SK-MEL-5 (cell line): ENCODE measurements around the gene CGGBP1. TPM values are rescaled to one million over a fixed set of nuclear protein-coding genes. Genes with fewer than 3 reads are reported as not detected.

Experiments
- DNase-seq: peaks from one replicate; pipeline ENCODE4 v3.0.0-alpha.2; 2016; ENCODE audit warnings: low read depth, low spot score
- in situ Hi-C: cut with HindIII; loops from 2 replicates; pipeline ENCODE4 v1.10.0; 2016; ENCODE audit warnings: low sequenced_read_pairs, high pct_unique_total_duplicates, low pct_unique_long_range_greater_than_20kb
- polyA plus RNA-seq, 2 experiments: library from polyadenylated mRNA; depleted of rRNA; stranded (reverse); fragments of >200 nt; gene quantifications; 2 replicates each; pipeline ENCODE4 v1.2.3, GENCODE V29; 2015
- total RNA-seq: library from RNA; depleted of rRNA; stranded (reverse); fragments of >200 nt; shearing (Covaris generic); gene quantifications from 2 replicates; pipeline ENCODE4 v1.2.3, GENCODE V29; 2014; rRNA removed

The CGGBP1 gene, protein sequence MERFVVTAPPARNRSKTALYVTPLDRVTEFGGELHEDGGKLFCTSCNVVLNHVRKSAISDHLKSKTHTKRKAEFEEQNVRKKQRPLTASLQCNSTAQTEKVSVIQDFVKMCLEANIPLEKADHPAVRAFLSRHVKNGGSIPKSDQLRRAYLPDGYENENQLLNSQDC
- total RNA-seq, result 80.0 and 84.1 TPM in 2 replicates
- 77.5 and 91.4 TPM in 2 replicates for polyA plus RNA-seq (2015; cell fraction: cytosol; rRNA removed)
- polyA plus RNA-seq (2015; cell fraction: nucleus; rRNA removed), result 285 and 309 TPM in 2 replicates

GRCh38 chr3:88058581-88059379 lies at the start of gene CGGBP1, which contains the start of gene ZNF654:
Gene CGGBP1 (minus strand): TSS chr3:88059005. CDS start chr3:88055976, 3,029 bp downstream.
Gene ZNF654 (plus strand): TSS chr3:88059255. CDS start chr3:88059320, 65 bp downstream.
- peak; percentile 99 for DNase-seq
- in situ Hi-C loops, result no loop called here

DNA sequence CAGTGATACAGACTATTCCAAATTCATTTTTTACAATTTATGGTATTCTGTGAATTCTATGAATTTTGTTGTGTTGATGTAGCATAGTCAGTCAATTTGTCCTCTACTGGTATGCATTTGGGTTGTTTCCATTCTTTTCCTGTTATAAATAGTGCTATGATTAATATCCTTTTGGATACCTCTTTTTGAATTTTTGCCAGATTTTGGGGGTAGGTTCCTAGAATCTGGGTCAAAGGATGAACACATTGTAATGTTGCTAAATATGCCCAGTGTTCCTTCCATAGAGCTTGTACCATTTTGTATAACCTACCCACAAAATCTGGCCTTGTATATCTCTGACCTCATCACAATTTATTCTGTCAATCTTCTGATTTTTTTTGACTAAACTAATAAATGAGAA lies 46.5 kb upstream of the CGGBP1 start:
- in situ Hi-C loops, result no loop called here
- no peak for DNase-seq

GRCh38 chr3:88101142-88101541 lies 42.3 kb upstream of the CGGBP1 start:
- in situ Hi-C loops, result no loop called here
- DNase-seq, result no peak

GRCh38 chr3:88093266-88093665 lies 34.5 kb upstream of the CGGBP1 start:
- DNase-seq, result no peak
- in situ Hi-C loops, result no loop called here

- no peak for DNase-seq
- in situ Hi-C loops, result no loop called here
These were observed 33.5 kb upstream of the CGGBP1 start for GRCh38 chr3:88092270-88092669.

DNA sequence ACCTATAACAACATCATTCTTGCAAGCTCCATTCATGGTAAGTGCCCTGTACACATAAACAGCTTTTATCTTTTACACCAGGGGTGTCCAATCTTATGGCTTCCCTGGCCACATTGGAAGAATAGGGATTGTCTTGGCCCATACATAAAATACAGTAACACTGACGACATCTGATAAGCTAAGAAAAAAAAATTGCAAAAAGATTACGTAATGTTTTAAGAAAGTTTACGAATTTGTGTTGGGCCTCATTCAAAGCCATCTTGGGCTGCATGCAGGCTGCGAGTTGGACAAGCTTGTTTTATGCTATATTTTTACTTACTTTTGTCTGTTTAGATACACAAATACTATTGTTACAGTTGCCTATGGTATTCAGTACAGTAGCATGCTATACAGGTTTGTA lies 31.9 kb upstream of the CGGBP1 start:
- no peak for DNase-seq
- in situ Hi-C loops, result no loop called here

DNA sequence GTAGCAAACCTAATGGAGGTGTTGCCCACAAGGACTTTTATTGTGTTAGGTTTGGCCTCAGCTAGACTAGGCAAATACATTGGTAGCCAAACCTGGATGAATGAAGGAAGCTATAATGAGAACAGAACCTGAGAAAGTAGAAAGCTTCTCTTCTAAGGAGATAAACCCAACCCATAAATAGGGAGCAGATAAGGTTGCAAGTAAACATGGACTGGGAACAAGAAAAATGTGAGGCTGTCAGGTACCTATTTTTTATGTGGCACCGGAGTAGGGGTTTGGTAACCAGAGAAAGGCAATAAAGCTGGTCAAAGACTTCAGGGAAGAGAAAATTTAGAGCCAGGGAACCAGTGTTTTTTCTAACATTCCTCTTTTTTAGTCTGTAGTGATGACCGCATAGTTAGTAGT lies 25.3 kb upstream of the CGGBP1 start:
- in situ Hi-C loops, result no loop called here
- no peak for DNase-seq

GRCh38 chr3:88082854-88083253 lies 24.0 kb upstream of the CGGBP1 start:
- no peak for DNase-seq
- in situ Hi-C loops, result no loop called here

- no peak for DNase-seq
- in situ Hi-C loops, result no loop called here
These were observed 20.1 kb upstream of the CGGBP1 start for GRCh38 chr3:88078932-88079331.

GRCh38 chr3:88076712-88077111 lies 17.9 kb upstream of the CGGBP1 start:
- in situ Hi-C loops, result no loop called here
- no peak for DNase-seq

GRCh38 chr3:88075497-88075896 lies 16.7 kb upstream of the CGGBP1 start:
- in situ Hi-C loops, result no loop called here
- DNase-seq, result no peak

- DNase-seq, result no peak
- in situ Hi-C loops, result no loop called here
These were observed 16.3 kb upstream of the CGGBP1 start for GRCh38 chr3:88075072-88075471.

DNA sequence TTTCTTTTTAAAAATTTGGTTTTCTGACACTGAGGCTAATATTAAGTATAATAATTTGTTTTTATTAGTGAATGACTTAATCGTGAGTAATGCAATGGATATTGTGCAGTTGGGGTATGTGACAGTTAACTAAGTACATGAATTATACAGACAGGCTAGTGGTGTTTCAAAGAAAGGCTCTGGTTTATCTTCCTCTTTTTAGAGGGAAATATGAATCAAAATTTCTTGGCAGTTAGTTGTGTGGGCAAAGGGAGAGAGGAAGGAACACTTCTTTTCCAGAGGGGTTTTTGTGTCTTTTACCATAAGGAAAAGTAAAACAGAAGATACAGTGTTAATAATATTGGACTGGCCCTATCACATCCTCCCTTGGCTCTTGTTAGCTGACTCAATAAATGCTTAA lies 2.9 kb upstream of the CGGBP1 start:
- in situ Hi-C loops, result no loop called here
- DNase-seq, result no peak

- DNase-seq, result no peak
- in situ Hi-C loops, result no loop called here
These were observed 770 bp upstream of the CGGBP1 start for GRCh38 chr3:88059380-88060170.

GRCh38 chr3:88058306-88058580 lies 562 bp downstream of the CGGBP1 start:
- no peak for DNase-seq
- in situ Hi-C loops, result no loop called here

- peak; percentile 34 for DNase-seq
- in situ Hi-C loops, result no loop called here
These were observed 1.0 kb downstream of the CGGBP1 start for GRCh38 chr3:88057630-88058305.

GRCh38 chr3:88046766-88047165 lies 12.0 kb downstream of the CGGBP1 start:
- DNase-seq, result peak; percentile 34
- in situ Hi-C loops, result no loop called here

DNA sequence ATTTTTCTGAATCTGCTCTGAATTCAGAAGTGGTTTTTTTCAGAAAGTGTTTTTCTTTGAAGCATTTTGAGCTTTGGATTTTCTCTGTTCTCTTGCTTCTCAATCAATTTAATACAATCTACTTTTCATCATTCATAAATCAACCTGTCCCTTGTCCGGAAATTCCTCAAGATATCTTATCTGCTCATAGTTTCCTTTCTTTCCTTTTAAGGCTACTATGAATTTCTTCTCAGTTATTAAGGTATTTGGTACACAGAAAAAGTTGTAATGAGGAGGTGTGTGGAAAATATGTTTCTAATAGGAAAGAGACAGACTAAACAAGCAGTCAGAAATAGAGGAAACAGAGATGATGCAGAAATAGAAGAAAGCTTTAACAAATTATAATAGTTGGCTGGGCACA lies 14.4 kb downstream of the CGGBP1 start:
- in situ Hi-C loops, result no loop called here
- no peak for DNase-seq
